Stimulated activated CD4-positive, alpha-beta T cell treated with anti-CD3 and anti-CD28 coated beads, Interleukin-1b, Interleukin-23, amount 100 ng/mL, for 48 hours (primary cell): ENCODE data around the gene STIM2.
A peak's percentile ranks its signal among the peaks of the same experiment; 100 is the strongest.
"Not testable (repeated sequence)": the region's sequence is repeated elsewhere in the genome, so short reads cannot be mapped to it uniquely, and the experiment has no call there.

Experiments
- DNase-seq: peaks from one replicate; pipeline ENCODE4 v3.0.0-alpha.2; 2020

The STIM2 gene

DNA sequence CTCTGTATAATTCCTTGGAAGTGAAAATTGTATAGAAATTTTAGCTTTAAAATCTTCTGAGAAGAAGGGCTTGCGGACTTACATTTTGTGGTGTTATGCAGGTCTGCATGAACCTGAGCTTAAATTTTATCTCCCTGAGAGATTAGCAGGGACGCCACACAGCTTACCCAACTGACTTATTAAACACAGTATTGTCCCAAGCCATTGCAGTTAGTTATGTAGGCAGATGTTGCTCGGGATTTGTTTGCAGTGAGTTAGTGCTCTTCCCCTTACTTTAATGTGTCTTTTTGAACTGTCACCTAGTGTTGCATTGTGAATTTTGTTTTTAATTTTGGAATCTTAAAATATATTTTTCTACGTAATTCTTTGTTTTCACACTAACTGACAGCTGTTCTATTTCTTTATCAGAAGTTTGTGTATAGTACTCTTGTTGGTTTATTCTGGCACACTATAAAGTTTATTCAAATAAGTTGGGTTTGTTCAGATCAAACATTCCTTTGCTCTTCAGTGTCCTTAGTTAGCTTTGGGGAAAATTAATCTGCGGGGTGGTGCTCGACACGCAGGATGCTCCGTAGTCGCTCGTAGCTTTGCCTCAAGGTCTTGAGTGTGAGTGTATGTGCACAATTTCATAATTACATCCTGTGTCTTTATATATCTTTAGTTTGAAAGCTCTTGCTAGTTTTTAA, 145.4 kb downstream of the STIM2 start:
- DNase-seq = no peak

DNA sequence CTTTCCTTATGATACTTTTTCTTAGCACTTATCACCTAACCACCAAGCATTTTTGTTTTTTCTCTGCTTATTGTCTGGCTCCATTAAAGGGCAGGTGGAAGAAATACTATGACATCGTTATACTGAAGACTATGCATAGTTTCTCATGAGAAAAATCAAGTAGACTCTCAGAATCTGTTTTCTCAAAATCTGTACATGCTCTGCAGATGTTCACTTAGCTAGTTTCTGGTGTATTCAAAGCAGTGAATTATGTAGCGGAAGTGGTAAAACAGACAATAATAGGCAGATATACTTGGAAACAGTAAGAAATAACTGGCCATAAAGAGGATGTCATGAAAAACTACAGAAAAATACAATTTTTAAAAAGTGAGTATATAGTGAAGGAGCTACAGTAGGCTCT, 146.0 kb downstream of the STIM2 start:
- no peak for DNase-seq

GRCh38 chr4:27007507-27007906, 146.9 kb downstream of the STIM2 start:
- DNase-seq = no peak

GRCh38 chr4:27008679-27009078, 148.0 kb downstream of the STIM2 start:
- DNase-seq = no peak

DNA sequence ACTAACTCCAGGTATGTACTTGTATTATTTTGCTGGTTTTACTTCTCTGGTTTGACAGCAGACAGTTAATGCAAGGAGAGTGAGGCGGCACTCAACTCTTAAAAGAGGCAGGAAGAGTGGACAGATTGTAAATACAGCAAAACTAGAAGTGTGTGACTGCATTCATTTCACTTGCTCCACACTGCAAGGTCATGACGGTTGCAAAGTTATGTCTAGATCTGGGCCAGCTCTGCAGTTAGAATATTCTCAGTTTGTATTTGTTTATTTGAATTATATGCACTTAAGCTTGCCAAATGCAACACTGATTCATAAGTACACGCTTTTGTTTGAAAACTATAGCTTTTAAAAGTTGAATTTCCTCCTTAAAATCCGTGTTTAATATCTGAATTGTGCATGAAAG, 148.9 kb downstream of the STIM2 start:
- no peak for DNase-seq

- DNase-seq = peak; percentile 49
These were observed 149.8 kb downstream of the STIM2 start for GRCh38 chr4:27010334-27010940.

- DNase-seq = no peak
These were observed 150.8 kb downstream of the STIM2 start for GRCh38 chr4:27011401-27011800.

GRCh38 chr4:27013012-27013411, 152.4 kb downstream of the STIM2 start:
- DNase-seq = no peak

- DNase-seq = no peak
These were observed 155.9 kb downstream of the STIM2 start for GRCh38 chr4:27016551-27016950.

GRCh38 chr4:27017623-27018022, 157.0 kb downstream of the STIM2 start:
- no peak for DNase-seq

- DNase-seq = no peak
These were observed 157.4 kb downstream of the STIM2 start for GRCh38 chr4:27018076-27018475.

- no peak for DNase-seq
These were observed 158.3 kb downstream of the STIM2 start for GRCh38 chr4:27018910-27019309.

GRCh38 chr4:27019766-27020165, 159.1 kb downstream of the STIM2 start:
- no peak for DNase-seq

GRCh38 chr4:27020203-27020602, 159.6 kb downstream of the STIM2 start:
- DNase-seq = no peak

DNA sequence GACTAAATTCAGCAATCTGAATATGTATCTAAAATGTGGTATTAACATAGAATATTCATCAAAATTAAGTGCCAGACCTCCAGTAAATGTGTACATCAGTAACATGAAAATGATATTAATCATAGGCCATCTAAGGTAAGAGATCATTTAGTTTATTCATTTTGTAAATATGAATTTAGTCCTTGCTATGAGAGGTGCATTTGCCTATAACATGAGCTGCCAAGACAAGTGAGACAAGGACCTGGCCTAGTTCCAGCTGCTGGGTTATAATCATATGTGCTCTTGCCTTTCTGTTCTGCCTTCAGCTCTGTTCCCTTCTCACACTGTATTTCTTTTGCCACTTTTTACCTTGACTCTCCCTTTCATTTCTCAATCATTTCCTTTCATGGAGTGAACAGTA, 160.0 kb downstream of the STIM2 start:
- DNase-seq = no peak

DNA sequence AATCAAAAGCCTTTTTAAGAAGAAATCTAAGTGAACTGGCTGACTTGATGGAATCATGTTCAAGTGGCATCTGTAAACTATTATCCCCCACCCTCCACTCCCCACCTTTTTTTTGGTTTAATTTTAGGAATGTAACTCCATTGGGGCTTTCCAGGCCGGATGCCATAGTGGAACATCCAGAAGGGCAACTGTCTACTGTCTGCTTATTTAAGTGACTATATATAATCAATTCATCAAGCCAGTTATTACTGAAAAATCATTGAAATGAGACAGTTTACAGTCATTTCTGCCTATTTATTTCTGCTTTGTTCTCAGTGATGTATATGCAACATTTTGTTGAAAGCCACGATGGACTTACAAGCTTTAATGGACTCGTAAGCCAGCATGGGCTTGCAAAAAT, 162.3 kb downstream of the STIM2 start:
- DNase-seq = no peak

DNA sequence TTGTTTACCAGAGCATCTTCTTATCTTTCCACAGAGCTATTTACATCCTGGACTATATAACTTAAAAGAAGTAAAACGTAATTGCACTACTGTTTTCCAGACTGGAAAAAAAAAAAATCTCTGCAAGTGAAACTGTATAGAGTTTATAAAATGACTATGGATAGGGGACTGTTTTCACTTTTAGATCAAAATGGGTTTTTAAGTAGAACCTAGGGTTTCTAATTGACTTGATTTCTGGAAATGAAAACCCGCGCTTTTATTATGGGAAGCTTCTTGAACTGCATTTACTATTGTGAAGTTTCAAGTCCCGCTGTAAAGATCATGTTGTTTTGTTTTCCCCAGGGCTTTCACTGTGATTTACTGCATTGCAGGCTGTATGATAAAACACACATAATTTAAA, 162.7 kb downstream of the STIM2 start:
- DNase-seq = no peak

DNA sequence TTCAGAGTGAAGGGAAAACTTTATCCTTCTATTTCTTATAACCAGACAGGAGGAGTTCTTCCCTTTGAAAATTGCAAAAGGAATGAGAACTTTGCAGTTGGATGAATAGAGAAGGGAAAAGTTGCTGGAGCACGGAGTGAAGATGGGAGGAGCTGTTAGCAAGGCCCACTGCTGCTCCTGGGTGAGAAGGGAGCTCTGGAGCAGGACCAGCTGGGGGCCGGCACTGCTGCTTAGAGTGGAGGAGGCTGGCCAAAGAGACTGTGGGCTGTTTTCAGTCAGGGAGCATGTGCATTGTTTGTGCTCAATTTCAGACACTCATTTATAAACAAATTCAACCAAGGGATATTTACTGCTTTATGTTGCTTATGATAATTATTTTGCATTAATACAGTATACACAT, 164.2 kb downstream of the STIM2 start:
- DNase-seq = no peak

GRCh38 chr4:27027428-27027827, 166.8 kb downstream of the STIM2 start:
- DNase-seq = no peak

DNA sequence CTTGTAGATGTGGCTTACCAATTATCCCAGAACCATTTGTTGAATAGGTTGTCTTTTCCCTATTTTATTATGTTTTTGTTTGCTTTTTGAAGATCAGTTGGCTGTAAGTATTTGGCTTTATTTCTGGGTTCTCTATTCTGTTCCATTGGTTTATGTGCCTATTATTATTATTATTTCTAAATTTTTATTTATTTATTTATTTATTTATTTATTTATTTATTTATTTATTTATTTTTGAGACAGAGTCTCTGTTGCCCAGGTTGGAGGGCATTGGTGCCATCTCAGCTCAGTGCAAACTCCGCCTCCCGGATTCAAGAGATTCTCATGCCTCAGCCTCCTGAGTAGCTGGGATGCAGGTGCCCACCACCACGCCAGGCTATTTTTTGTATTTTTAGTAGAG, 174.5 kb downstream of the STIM2 start:
- DNase-seq = not testable (repeated sequence)

DNA sequence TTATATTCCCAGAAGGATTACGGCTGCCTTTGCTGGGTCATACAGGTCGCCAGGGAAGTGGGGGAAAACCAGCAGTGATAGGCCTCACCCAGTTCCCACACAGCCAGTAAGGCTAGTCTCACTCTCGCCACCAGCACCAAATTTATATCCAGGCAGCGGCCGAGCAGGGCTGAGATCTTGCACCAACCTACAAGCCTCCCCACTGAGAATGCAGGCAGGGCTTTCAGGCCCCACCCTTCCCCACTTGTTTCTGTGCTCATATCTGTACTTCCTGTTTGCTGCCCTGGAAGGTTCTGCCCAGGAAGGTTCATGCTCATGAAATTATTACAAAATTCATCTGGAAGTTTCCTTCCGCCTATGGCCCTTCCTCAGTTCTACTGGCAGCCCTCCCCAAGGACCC, 179.7 kb downstream of the STIM2 start:
- DNase-seq = no peak

DNA sequence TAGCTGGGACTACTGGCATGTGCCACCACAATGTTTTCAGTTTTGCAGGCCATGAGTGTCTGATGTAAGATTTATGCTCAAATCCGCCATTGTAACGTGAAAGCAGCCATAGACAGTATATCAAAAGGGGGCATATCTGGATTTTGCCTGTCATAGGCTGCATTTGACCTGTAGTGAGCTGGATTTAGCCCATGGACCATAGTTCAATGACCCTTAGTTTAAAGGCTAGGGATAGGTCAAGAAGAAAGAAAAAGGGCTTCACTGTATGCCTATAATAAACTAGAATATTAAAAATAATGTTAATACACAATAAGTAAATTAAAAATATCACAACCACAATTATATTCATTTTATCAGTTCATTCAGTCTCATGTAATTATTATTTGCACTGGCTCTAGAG, 181.8 kb downstream of the STIM2 start:
- no peak for DNase-seq

- no peak for DNase-seq
These were observed 182.6 kb downstream of the STIM2 start for GRCh38 chr4:27043200-27043599.

DNA sequence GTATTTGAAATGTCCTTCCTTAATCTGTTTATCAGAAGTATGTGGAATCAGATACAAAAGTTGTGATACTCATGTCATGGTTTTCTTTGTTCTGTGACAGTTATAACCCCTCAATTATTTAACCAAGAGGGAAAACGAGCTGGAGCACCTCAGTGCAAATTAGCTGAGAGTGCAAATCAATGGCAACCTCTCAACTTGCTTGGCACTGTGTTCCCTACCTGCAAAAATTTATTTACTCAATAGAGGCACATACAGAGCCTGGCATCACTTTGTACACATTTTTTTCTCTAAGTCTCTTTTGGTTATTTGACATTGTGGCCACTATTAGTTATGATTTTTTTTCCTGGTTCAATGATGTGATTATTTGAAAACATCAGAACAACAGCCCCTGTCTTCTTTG, 186.2 kb downstream of the STIM2 start:
- DNase-seq = no peak
